Neuronal stem cell (in vitro differentiated cells): ENCODE measurements around the gene SPSB2.

Source experiments
- DNase-seq: peaks from one replicate; pipeline ENCODE4 v3.0.0-alpha.2; 2013; ENCODE audit warnings: low spot score
- H2AFZ ChIP-seq: one replicate; pipeline ENCODE4 v1.6.1; 2013; ENCODE audit warnings: mild to moderate bottlenecking, low read length, inconsistent platforms
- H2AK5ac ChIP-seq: 2 replicates; pipeline ENCODE4 v1.6.1; 2013; ENCODE audit warnings: low read depth, mild to moderate bottlenecking, inconsistent platforms, low read length, moderate library complexity, mixed read lengths
- H2BK120ac ChIP-seq: 2 replicates; pipeline ENCODE4 v1.6.1; 2013; ENCODE audit warnings: low read depth, mild to moderate bottlenecking, inconsistent platforms, low read length, moderate library complexity, mixed read lengths
- H2BK12ac ChIP-seq: one replicate; pipeline ENCODE4 v1.6.1; 2013; ENCODE audit warnings: low read length, inconsistent platforms
- H2BK15ac ChIP-seq: 2 replicates; pipeline ENCODE4 v1.6.1; 2013; ENCODE audit warnings: mild to moderate bottlenecking, low read length, inconsistent platforms, mixed read lengths
- H2BK5ac ChIP-seq: one replicate; pipeline ENCODE4 v1.6.1; 2013; ENCODE audit warnings: inconsistent platforms, mild to moderate bottlenecking, low read length, moderate library complexity
- H3K14ac ChIP-seq: one replicate; pipeline ENCODE4 v1.6.1; 2013; ENCODE audit warnings: low read length, inconsistent platforms
- H3K18ac ChIP-seq: 2 replicates; pipeline ENCODE4 v1.6.1; 2013; ENCODE audit warnings: low read length, inconsistent platforms
- H3K23ac ChIP-seq: 2 replicates; pipeline ENCODE4 v1.6.1; 2013; ENCODE audit warnings: low read depth, mild to moderate bottlenecking, mixed read lengths, low read length, inconsistent platforms; ENCODE audit not compliant: poor library complexity
- H3K27ac ChIP-seq: replicated peaks from 3 replicates; pipeline ENCODE4 v1.5.1; 2013; ENCODE audit warnings: low read length, inconsistent platforms
- H3K27me3 ChIP-seq, 3 experiments: 2 replicates each; pipeline ENCODE4 v1.6.1; 2013; ENCODE audit warnings: low read length in 3 of 3, mild to moderate bottlenecking in 2 of 3, inconsistent platforms in 1 of 3, low read depth in 1 of 3, mixed read lengths in 1 of 3, moderate library complexity in 1 of 3; ENCODE audit not compliant: control insufficient read depth in 3 of 3, insufficient read depth in 3 of 3
- H3K36me3 ChIP-seq, 2 donors: replicated peaks in 1 of 2; 2 replicates each; pipeline ENCODE4 v1.6.1; 2013; ENCODE audit warnings: low read length in 2 of 2; ENCODE audit not compliant: control insufficient read depth in 2 of 2, insufficient read depth in 2 of 2
- H3K4ac ChIP-seq: 2 replicates; pipeline ENCODE4 v1.6.1; 2013; ENCODE audit warnings: inconsistent platforms, mild to moderate bottlenecking, low read length, moderate library complexity
- H3K4me1 ChIP-seq, 2 donors: 1 replicate in 1 of 2; 2 replicates in 1 of 2; pipeline ENCODE4 v1.6.1; 2013; ENCODE audit warnings: low read length in 2 of 2, low read depth in 1 of 2; ENCODE audit not compliant: control insufficient read depth in 2 of 2, insufficient read depth in 1 of 2
- H3K4me2 ChIP-seq: one replicate; pipeline ENCODE4 v1.6.1; 2013; ENCODE audit warnings: mild to moderate bottlenecking, low read length, inconsistent platforms; ENCODE audit not compliant: insufficient read depth, poor library complexity, severe bottlenecking
- H3K4me3 ChIP-seq, 2 donors: 2 replicates each; pipeline ENCODE4 v1.5.1; 2013; ENCODE audit warnings: low read length in 2 of 2, mild to moderate bottlenecking in 2 of 2, inconsistent platforms in 1 of 2, moderate library complexity in 1 of 2
- H3K79me1 ChIP-seq: one replicate; pipeline ENCODE4 v1.6.1; 2013; ENCODE audit warnings: low read depth, mild to moderate bottlenecking, inconsistent platforms, low read length, moderate library complexity
- H3K9ac ChIP-seq: one replicate; pipeline ENCODE4 v1.6.1; 2013; ENCODE audit warnings: mild to moderate bottlenecking, low read depth, low read length, inconsistent platforms; ENCODE audit not compliant: poor library complexity
- H3K9me3 ChIP-seq, 2 donors: replicated peaks in 1 of 2; 2 replicates each; pipeline versions ENCODE3 to v1.6.1; 2013; ENCODE audit warnings: low read length in 2 of 2, mild to moderate bottlenecking in 2 of 2, inconsistent platforms in 1 of 2, low read depth in 1 of 2, mixed read lengths in 1 of 2, moderate library complexity in 1 of 2; ENCODE audit not compliant: control insufficient read depth in 2 of 2, insufficient read depth in 1 of 2
- H4K8ac ChIP-seq: one replicate; pipeline ENCODE4 v1.6.1; 2013; ENCODE audit warnings: low read depth, mild to moderate bottlenecking, inconsistent platforms, low read length, moderate library complexity
- H4K91ac ChIP-seq: one replicate; pipeline ENCODE4 v1.6.1; 2013; ENCODE audit warnings: low read length, low read depth, mild to moderate bottlenecking, inconsistent platforms; ENCODE audit not compliant: poor library complexity
- WGBS, 2 donors: extraction: QIAGEN DNeasy Blood & Tissue Kit; methylation state at CpG; one replicate each; pipeline ENCODE4 v1.1.7; 2013; ENCODE audit warnings: missing lambda C conversion rate in 2 of 2, mixed read lengths in 1 of 2; ENCODE audit not compliant: insufficient read length in 2 of 2, insufficient replicate concordance in 1 of 2; ENCODE audit errors: extremely low coverage in 2 of 2; 5-methylcytosine and 5-hydroxymethylcytosine counted together

The SPSB2 gene

GRCh38 chr12:6833189-6833890, 39.8 kb downstream of the SPSB2 start:
- no peak overlapping the region for H3K18ac ChIP-seq
- peak overlapping the region; percentile 55 for H3K9ac ChIP-seq
- no CpG with 5 or more reads among the region's 6 CpGs for WGBS, 2 donors
- H4K91ac ChIP-seq, result no peak overlapping the region
- H3K27ac ChIP-seq, result no peak overlapping the region
- no peak overlapping the region for H3K4me2 ChIP-seq
- no peak overlapping the region for H2AFZ ChIP-seq
- peaks cover 6 to 7% of the 10 kb centered on the region in 2 donors for H3K4me1 ChIP-seq
- H3K14ac ChIP-seq, result no peak overlapping the region
- no peak overlapping the region for H2AK5ac ChIP-seq
- H3K4ac ChIP-seq, result no peak overlapping the region
- no peak overlapping the region for H4K8ac ChIP-seq
- no peak overlapping the region for H3K4me3 ChIP-seq
- H3K27me3 ChIP-seq, result no peaks in the 10 kb centered on the region
- H2BK15ac ChIP-seq, result no peak overlapping the region
- H2BK12ac ChIP-seq, result no peak overlapping the region
- H3K9me3 ChIP-seq, result no peaks in the 10 kb centered on the region
- DNase-seq, result no peak
- H3K36me3 ChIP-seq, result peaks cover 60 to 83% of the 10 kb centered on the region in 2 donors
- H2BK5ac ChIP-seq, result no peak overlapping the region
- H3K79me1 ChIP-seq, result peaks cover 26% of the 10 kb centered on the region
- H3K23ac ChIP-seq, result peak overlapping the region; percentile 32
- H2BK120ac ChIP-seq, result no peak overlapping the region

- Histone ChIP-seq H3K4ac (no peak overlapping the region), H3K14ac (no peak overlapping the region), H4K8ac (no peak overlapping the region), H2BK12ac (no peak overlapping the region), H2AFZ (no peak overlapping the region), H3K79me1 (peaks cover 27% of the 10 kb centered on the region), H3K23ac (no peak overlapping the region), H2BK120ac (no peak overlapping the region), H3K4me1 (peaks cover 8 to 10% of the 10 kb centered on the region in 2 donors), H3K4me2 (no peak overlapping the region), H3K4me3 (no peak overlapping the region), H3K18ac (no peak overlapping the region), H2AK5ac (no peak overlapping the region), H3K9me3 (no peaks in the 10 kb centered on the region), H3K36me3 (peaks cover 49 to 70% of the 10 kb centered on the region in 2 donors), H4K91ac (no peak overlapping the region), H3K27ac (no peak overlapping the region), H3K27me3 (no peaks in the 10 kb centered on the region), H2BK5ac (no peak overlapping the region), H2BK15ac (no peak overlapping the region), H3K9ac (no peak overlapping the region)
- DNase-seq, result no peak
- no CpG with 5 or more reads among the region's 4 CpGs for WGBS, 2 donors
Measured at GRCh38 chr12:6832125-6832524, 41.0 kb downstream of the SPSB2 start.

- H4K91ac ChIP-seq, result no peak overlapping the region
- H3K9me3 ChIP-seq, result no peaks in the 10 kb centered on the region
- H3K9ac ChIP-seq, result peak overlapping the region; percentile 16
- no peak overlapping the region for H3K14ac ChIP-seq
- peaks cover 43 to 64% of the 10 kb centered on the region in 2 donors for H3K36me3 ChIP-seq
- H2AK5ac ChIP-seq, result no peak overlapping the region
- H4K8ac ChIP-seq, result no peak overlapping the region
- H2BK120ac ChIP-seq, result peak overlapping the region; percentile 93
- H3K4me2 ChIP-seq, result no peak overlapping the region
- H3K4ac ChIP-seq, result no peak overlapping the region
- no peak overlapping the region for H2BK5ac ChIP-seq
- H3K18ac ChIP-seq, result no peak overlapping the region
- peak overlapping the region; percentile 82 for H3K23ac ChIP-seq
- H3K79me1 ChIP-seq, result peaks cover 30% of the 10 kb centered on the region
- H3K27me3 ChIP-seq, result no peaks in the 10 kb centered on the region
- WGBS, 2 donors, result no CpG with 5 or more reads among the region's 12 CpGs
- H2AFZ ChIP-seq, result no peak overlapping the region
- no peak overlapping the region for H3K4me3 ChIP-seq
- no peak for DNase-seq
- H2BK12ac ChIP-seq, result no peak overlapping the region
- H2BK15ac ChIP-seq, result no peak overlapping the region
- no peak overlapping the region for H3K27ac ChIP-seq
- peaks cover 12% of the 10 kb centered on the region in 2 donors for H3K4me1 ChIP-seq
Measured at GRCh38 chr12:6831450-6831995, 41.6 kb downstream of the SPSB2 start.

GRCh38 chr12:6830999-6831398, 42.1 kb downstream of the SPSB2 start:
- Histone ChIP-seq H2BK12ac (peak overlapping the region; percentile 68), H2BK5ac (no peak overlapping the region), H3K27me3 (no peaks in the 10 kb centered on the region), H3K9me3 (no peaks in the 10 kb centered on the region), H2AFZ (no peak overlapping the region), H4K8ac (no peak overlapping the region), H3K4me3 (no peak overlapping the region), H3K14ac (no peak overlapping the region), H2BK15ac (no peak overlapping the region), H3K36me3 (peaks cover 39 to 59% of the 10 kb centered on the region in 2 donors), H3K79me1 (peaks cover 30% of the 10 kb centered on the region), H3K4ac (no peak overlapping the region), H3K4me1 (peaks cover 12% of the 10 kb centered on the region in 2 donors), H4K91ac (no peak overlapping the region), H2BK120ac (peak overlapping the region; percentile 93), H2AK5ac (no peak overlapping the region), H3K9ac (no peak overlapping the region), H3K18ac (no peak overlapping the region), H3K4me2 (no peak overlapping the region), H3K27ac (no peak overlapping the region), H3K23ac (peak overlapping the region; percentile 82)
- no CpG with 5 or more reads among the region's 6 CpGs for WGBS, 2 donors
- no peak for DNase-seq
